NK-92 (cell line): Measurements from ENCODE around the gene TKFC.

Experiments
- DNase-seq: peaks from one replicate; lab custom pipeline; 2025; ENCODE audit not compliant: unreplicated experiment; lab: John Stamatoyannopoulos, UW

The TKFC gene

GRCh38 chr11:61310749-61311148 is 22.3 kb upstream of the TKFC start:
- DNase-seq = no peak

GRCh38 chr11:61315260-61315659 is 17.8 kb upstream of the TKFC start:
- no peak for DNase-seq

- DNase-seq = no peak
Observed at GRCh38 chr11:61325649-61326414, 7.2 kb upstream of the TKFC start.

GRCh38 chr11:61327669-61328071 is 5.4 kb upstream of the TKFC start:
- no peak for DNase-seq

- no peak for DNase-seq
Observed at GRCh38 chr11:61328351-61328750, 4.7 kb upstream of the TKFC start.

GRCh38 chr11:61329871-61330270 is 3.2 kb upstream of the TKFC start:
- DNase-seq = no peak

- DNase-seq = no peak
Observed at GRCh38 chr11:61331651-61332050, 1.4 kb upstream of the TKFC start.

GRCh38 chr11:61332281-61332796 is 689 bp upstream of the TKFC start:
- no peak for DNase-seq

- no peak for DNase-seq
Observed at GRCh38 chr11:61333550-61334433, 764 bp downstream of the TKFC start.

- no peak for DNase-seq
Observed at GRCh38 chr11:61334434-61335354, 1.7 kb downstream of the TKFC start.

GRCh38 chr11:61335355-61335710 is 2.3 kb downstream of the TKFC start:
- DNase-seq = no peak

- no peak for DNase-seq
Observed at GRCh38 chr11:61336171-61336935, 3.3 kb downstream of the TKFC start.

GRCh38 chr11:61337706-61338470 is 4.9 kb downstream of the TKFC start:
- DNase-seq = no peak

GRCh38 chr11:61338783-61339489 is 5.9 kb downstream of the TKFC start:
- no peak for DNase-seq

GRCh38 chr11:61339490-61339878 is 6.5 kb downstream of the TKFC start:
- DNase-seq = no peak

GRCh38 chr11:61340979-61341378 is 8.0 kb downstream of the TKFC start:
- DNase-seq = no peak

- DNase-seq = no peak
Observed at GRCh38 chr11:61341706-61342105, 8.7 kb downstream of the TKFC start.

GRCh38 chr11:61342207-61342803 is 9.3 kb downstream of the TKFC start:
- DNase-seq = no peak
